ENCODE results near the gene INTS3.

Gene INTS3, protein sequence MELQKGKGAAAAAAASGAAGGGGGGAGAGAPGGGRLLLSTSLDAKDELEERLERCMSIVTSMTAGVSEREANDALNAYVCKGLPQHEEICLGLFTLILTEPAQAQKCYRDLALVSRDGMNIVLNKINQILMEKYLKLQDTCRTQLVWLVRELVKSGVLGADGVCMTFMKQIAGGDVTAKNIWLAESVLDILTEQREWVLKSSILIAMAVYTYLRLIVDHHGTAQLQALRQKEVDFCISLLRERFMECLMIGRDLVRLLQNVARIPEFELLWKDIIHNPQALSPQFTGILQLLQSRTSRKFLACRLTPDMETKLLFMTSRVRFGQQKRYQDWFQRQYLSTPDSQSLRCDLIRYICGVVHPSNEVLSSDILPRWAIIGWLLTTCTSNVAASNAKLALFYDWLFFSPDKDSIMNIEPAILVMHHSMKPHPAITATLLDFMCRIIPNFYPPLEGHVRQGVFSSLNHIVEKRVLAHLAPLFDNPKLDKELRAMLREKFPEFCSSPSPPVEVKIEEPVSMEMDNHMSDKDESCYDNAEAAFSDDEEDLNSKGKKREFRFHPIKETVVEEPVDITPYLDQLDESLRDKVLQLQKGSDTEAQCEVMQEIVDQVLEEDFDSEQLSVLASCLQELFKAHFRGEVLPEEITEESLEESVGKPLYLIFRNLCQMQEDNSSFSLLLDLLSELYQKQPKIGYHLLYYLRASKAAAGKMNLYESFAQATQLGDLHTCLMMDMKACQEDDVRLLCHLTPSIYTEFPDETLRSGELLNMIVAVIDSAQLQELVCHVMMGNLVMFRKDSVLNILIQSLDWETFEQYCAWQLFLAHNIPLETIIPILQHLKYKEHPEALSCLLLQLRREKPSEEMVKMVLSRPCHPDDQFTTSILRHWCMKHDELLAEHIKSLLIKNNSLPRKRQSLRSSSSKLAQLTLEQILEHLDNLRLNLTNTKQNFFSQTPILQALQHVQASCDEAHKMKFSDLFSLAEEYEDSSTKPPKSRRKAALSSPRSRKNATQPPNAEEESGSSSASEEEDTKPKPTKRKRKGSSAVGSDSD

DNA sequence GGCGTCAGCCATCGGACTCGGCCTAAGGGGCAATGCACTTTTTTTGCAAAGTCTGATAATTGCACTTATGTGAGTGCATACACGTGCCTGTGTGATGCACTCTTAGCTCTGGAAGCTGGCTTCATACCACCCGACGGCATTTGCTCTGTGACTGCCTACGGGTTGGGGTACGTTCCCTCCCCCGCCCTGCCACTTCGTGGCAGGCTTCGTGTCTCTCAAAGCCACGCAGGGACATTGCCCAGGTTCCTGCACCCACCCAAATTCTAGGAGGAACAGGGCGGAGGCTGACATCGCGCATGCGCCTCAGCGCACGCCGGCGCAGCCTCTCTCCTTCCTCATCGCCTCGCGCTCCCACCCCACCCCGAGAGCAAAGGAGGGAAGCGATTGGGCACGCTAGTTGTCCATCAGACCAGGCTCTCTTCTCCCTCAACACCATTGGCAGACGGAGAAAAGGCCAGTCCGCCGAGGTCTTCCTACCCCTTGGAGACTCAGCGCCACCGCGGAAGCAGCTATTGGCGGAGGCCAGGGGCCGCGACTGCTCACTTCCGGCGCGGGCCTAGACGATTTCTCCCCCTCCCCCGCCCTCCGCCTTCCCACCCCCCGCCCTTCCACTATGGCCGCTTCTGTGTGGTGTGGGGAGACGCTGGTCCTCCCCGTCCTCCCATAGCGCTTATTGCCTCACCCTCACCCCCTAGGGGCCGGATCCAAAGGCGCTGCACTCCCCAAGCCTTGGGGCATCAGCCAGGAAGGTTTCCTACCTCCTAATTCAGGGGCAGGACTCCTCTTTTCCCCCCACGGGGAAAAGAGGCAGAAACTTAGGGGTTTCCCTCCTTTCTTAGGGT is at the start of gene INTS3:
Gene INTS3 (plus strand): TSS at position 588 of the 842 bp plus-strand sequence. CDS start 585 bp downstream, outside the sequence.
- Mint-ChIP-seq H3K27ac (peak within 1 kb of the TSS; percentile 97), H3K4me3 (peak within 1 kb of the TSS; percentile 93), H3K9me3 (no peaks in the 10 kb centered on the region), H3K4me1 (ENCODE audit: low read depth) (peaks cover 37% of the 10 kb centered on the region), H3K27me3 (no peaks in the 10 kb centered on the region), H3K36me3 (ENCODE audit: low read depth) (peaks cover 35% of the 10 kb centered on the region)
- DNase-seq: peak; percentile 98

DNA sequence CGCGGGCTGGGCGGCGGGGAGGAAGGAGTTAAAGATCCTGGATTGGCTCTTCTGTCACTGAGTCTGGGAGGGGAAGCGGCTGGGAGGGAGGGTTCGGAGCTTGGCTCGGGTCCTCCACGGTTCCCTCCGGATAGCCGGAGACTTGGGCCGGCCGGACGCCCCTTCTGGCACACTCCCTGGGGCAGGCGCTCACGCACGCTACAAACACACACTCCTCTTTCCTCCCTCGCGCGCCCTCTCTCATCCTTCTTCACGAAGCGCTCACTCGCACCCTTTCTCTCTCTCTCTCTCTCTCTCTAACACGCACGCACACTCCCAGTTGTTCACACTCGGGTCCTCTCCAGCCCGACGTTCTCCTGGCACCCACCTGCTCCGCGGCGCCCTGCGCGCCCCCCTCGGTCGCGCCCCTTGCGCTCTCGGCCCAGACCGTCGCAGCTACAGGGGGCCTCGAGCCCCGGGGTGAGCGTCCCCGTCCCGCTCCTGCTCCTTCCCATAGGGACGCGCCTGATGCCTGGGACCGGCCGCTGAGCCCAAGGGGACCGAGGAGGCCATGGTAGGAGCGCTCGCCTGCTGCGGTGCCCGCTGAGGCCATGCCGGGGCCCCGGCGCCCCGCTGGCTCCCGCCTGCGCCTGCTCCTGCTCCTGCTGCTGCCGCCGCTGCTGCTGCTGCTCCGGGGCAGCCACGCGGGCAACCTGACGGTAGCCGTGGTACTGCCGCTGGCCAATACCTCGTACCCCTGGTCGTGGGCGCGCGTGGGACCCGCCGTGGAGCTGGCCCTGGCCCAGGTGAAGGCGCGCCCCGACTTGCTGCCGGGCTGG is 49.1 kb upstream of the INTS3 start, which contains the start of gene NPR1:
Gene NPR1 (plus strand): TSS at position 170 of the 818 bp plus-strand sequence. CDS start 421 bp downstream, at position 591.
- Mint-ChIP-seq H3K4me3 (peak within 1 kb of the TSS; percentile 71), H3K4me1 (ENCODE audit: low read depth) (peaks cover 22% of the 10 kb centered on the region), H3K36me3 (ENCODE audit: low read depth) (no peaks in the 10 kb centered on the region), H3K27me3 (peaks cover 53% of the 10 kb centered on the region), H3K27ac (no peak within 1 kb of the TSS), H3K9me3 (no peaks in the 10 kb centered on the region)
- DNase-seq: peak; percentile 54

DNA sequence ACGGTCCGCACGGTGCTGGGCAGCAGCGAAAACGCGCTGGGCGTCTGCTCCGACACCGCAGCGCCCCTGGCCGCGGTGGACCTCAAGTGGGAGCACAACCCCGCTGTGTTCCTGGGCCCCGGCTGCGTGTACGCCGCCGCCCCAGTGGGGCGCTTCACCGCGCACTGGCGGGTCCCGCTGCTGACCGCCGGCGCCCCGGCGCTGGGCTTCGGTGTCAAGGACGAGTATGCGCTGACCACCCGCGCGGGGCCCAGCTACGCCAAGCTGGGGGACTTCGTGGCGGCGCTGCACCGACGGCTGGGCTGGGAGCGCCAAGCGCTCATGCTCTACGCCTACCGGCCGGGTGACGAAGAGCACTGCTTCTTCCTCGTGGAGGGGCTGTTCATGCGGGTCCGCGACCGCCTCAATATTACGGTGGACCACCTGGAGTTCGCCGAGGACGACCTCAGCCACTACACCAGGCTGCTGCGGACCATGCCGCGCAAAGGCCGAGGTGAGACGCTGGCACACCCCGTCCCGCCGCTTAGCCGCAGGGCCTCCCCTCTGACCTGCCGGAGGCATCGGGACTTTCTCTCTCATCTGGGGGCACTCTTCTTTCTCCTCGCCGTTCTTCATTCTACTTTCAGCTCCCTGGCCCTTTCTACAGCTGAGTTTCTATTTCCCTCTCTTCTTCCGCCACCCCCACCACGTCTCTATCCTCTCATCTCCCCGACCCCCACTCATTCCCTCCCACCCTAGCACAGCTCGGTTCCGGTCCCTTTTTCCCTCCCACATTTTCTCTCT is 48.3 kb upstream of the INTS3 start:
- H3K36me3 Mint-ChIP-seq (ENCODE audit: low read depth): no peaks in the 10 kb centered on the region
- peak; percentile 63 for DNase-seq
- H3K4me1 Mint-ChIP-seq (ENCODE audit: low read depth): peaks cover 22% of the 10 kb centered on the region
- H3K27me3 Mint-ChIP-seq: peaks cover 53% of the 10 kb centered on the region
- H3K9me3 Mint-ChIP-seq: no peaks in the 10 kb centered on the region
- H3K27ac Mint-ChIP-seq: no peak overlapping the region
- peak overlapping the region; percentile 60 for H3K4me3 Mint-ChIP-seq

DNA sequence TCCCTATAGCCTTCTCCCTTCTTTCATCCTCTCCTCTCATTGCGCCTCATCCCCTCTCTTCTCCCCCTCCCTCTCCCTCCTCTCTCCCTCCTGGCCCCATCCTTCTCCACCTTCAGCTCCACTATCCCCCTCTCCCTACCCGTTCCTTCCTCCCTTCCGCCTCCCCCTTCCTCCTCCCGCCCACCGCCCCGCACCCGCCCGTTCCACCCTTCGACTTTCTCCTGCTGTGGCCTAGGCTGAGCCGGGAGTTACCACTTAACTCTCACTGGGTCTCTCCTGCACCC is 47.8 kb upstream of the INTS3 start:
- H3K9me3 Mint-ChIP-seq: no peaks in the 10 kb centered on the region
- no peak overlapping the region for H3K4me3 Mint-ChIP-seq
- no peak overlapping the region for H3K27ac Mint-ChIP-seq
- peaks cover 22% of the 10 kb centered on the region for H3K4me1 Mint-ChIP-seq (ENCODE audit: low read depth)
- no peaks in the 10 kb centered on the region for H3K36me3 Mint-ChIP-seq (ENCODE audit: low read depth)
- no peak for DNase-seq
- peaks cover 53% of the 10 kb centered on the region for H3K27me3 Mint-ChIP-seq

DNA sequence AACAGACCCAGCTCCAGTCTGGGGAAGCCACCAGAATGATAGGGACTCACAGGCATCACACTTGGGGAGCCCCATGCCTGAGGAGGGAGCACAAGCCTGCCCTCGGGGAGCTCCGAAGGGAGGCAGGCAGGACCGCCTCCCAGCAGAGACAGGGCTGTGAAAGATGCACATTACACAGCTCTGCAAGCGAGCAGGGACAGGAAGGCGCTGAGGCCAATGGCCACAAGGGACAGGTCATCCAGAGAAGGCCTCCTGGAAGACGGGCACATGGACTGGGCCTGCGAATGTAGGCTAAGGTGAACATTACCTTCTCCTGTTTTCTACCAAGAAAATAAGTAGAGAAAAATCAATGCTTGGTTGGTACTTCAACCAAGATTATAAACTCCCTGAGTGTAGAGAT is 45.1 kb upstream of the INTS3 start:
- no peak overlapping the region for H3K27ac Mint-ChIP-seq
- no peak for DNase-seq
- no peak overlapping the region for H3K4me3 Mint-ChIP-seq
- H3K4me1 Mint-ChIP-seq (ENCODE audit: low read depth): peaks cover 17% of the 10 kb centered on the region
- no peaks in the 10 kb centered on the region for H3K9me3 Mint-ChIP-seq
- peaks cover 43% of the 10 kb centered on the region for H3K27me3 Mint-ChIP-seq
- no peaks in the 10 kb centered on the region for H3K36me3 Mint-ChIP-seq (ENCODE audit: low read depth)

DNA sequence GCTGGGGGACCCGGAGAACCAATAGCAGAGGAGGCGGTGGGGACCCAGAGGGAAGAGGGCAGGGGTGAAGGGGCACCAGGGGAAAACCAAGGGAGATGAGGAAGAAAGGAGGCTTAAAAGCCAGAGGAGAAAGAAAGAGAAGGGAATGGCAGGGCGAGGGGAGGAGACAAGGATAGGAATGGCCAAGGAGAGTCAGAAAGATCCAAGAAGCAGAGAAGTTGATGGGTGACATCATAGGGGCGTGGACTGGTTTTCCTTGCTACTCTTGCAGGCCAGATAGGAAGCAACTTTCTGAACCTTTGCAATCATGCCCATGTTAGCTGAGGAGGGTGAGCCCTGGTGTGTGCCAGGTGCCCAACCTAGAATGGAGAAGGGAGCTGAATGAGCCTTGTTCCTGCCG is 44.0 kb upstream of the INTS3 start:
- no peak overlapping the region for H3K27ac Mint-ChIP-seq
- H3K4me1 Mint-ChIP-seq (ENCODE audit: low read depth): peaks cover 6% of the 10 kb centered on the region
- DNase-seq: no peak
- no peak overlapping the region for H3K4me3 Mint-ChIP-seq
- H3K9me3 Mint-ChIP-seq: no peaks in the 10 kb centered on the region
- H3K27me3 Mint-ChIP-seq: peaks cover 32% of the 10 kb centered on the region
- H3K36me3 Mint-ChIP-seq (ENCODE audit: low read depth): no peaks in the 10 kb centered on the region

DNA sequence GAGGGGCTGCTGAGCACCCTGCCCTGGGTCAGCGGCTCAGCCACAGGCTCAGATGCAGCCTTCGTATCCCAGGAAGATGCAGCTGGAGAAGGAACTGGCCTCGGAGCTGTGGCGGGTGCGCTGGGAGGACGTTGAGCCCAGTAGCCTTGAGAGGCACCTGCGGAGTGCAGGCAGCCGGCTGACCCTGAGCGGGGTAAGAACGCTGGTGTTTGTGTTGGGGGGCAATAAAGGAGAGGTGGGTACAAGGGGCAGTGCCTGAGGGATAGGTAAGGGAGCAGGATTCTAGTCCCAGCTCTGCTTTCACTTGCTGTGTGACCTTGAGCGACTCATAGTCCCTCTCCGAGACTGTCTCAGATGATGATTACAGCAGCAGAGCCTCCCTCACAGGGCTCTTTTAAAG is 43.0 kb upstream of the INTS3 start:
- Mint-ChIP-seq H3K27me3 (peaks cover 26% of the 10 kb centered on the region), H3K4me3 (no peak overlapping the region), H3K27ac (no peak overlapping the region), H3K9me3 (no peaks in the 10 kb centered on the region), H3K4me1 (ENCODE audit: low read depth) (peaks cover 2% of the 10 kb centered on the region), H3K36me3 (ENCODE audit: low read depth) (no peaks in the 10 kb centered on the region)
- no peak for DNase-seq

DNA sequence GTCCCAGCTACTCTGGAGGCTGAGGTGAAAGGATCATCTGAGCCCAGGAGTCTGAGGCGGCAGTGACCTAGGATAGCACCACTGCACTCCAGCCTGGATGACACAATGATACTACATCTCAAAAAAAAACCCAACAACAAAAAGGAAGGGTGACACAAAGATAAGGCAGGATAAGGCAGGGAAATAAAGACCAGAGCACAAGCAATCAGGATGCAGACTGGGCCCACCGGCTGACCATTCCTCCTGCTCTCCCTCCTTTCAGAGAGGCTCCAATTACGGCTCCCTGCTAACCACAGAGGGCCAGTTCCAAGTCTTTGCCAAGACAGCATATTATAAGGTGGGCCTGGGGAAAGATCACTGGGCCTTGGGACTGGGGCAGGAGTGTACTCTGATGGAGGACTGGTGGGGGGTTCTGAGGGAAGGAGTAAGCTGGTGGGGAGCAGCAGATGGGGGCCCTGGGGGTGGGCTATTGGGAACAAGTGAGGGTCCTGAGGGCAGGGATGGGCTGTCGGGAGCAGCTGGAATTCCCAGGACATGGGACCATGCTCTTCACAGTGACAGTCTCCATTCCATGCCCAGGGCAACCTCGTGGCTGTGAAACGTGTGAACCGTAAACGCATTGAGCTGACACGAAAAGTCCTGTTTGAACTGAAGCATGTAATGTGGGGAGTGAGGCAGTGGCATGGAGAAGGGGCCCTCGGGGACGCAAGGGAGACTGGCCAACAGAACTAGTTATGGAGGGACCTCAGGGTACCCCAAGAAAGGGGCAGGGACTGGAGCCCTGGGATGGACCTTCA is 42.1 kb upstream of the INTS3 start:
- no peak overlapping the region for H3K4me3 Mint-ChIP-seq
- no peak for DNase-seq
- H3K36me3 Mint-ChIP-seq (ENCODE audit: low read depth): no peaks in the 10 kb centered on the region
- H3K27me3 Mint-ChIP-seq: peaks cover 18% of the 10 kb centered on the region
- H3K4me1 Mint-ChIP-seq (ENCODE audit: low read depth): peaks cover 4% of the 10 kb centered on the region
- no peaks in the 10 kb centered on the region for H3K9me3 Mint-ChIP-seq
- no peak overlapping the region for H3K27ac Mint-ChIP-seq

DNA sequence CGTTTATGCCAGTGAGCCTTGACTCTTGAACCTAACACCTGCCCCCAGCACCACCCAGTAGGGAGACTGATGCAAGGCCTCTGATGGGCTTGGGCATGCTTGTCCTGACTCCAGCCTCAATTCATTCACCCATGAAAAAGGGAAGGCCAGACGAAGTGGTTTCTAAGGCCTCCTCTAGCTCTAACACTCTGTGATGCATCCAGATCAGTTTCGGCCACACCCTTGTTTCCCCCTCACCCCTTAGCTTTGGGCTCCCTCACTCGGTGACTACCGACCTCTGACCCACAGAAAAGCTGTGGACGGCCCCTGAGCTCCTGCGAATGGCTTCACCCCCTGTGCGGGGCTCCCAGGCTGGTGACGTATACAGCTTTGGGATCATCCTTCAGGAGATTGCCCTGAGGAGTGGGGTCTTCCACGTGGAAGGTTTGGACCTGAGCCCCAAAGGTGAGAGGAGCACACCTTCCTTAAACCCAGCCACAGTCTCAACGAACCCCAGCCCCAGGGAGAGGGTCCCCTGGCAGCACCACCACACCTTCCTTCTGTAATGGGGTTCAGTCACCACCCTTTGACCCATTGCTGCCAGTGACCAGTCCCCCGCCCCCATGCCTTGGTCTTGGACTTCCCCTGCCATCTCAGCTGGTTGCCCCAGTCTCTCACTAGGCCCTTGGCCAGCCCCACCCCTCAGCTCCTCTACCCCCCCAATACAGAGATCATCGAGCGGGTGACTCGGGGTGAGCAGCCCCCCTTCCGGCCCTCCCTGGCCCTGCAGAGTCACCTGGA is 40.3 kb upstream of the INTS3 start:
- H3K27ac Mint-ChIP-seq: no peak overlapping the region
- no peak for DNase-seq
- no peaks in the 10 kb centered on the region for H3K9me3 Mint-ChIP-seq
- H3K4me1 Mint-ChIP-seq (ENCODE audit: low read depth): peaks cover 8% of the 10 kb centered on the region
- H3K27me3 Mint-ChIP-seq: peaks cover 7% of the 10 kb centered on the region
- H3K36me3 Mint-ChIP-seq (ENCODE audit: low read depth): no peaks in the 10 kb centered on the region
- H3K4me3 Mint-ChIP-seq: no peak overlapping the region

DNA sequence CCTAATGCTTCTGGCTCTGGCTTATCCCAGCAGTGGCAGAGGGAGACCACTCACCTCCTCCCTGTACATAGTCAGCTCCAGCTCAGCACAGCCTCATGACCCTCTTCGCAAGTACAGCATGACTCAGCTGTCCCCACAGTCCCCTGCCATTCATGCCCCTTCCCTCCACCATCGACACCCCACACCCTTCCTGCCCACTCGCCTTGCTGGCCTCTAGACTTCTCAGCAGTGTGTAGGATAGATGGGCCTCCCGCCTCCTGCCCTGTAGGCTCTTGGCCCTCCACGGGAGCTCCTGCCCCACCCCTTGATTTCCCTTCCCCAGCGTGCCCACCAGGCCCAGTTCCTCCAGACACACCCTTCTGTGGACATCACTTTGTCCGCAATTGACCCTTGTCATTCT is 39.6 kb upstream of the INTS3 start:
- no peaks in the 10 kb centered on the region for H3K36me3 Mint-ChIP-seq (ENCODE audit: low read depth)
- no peaks in the 10 kb centered on the region for H3K9me3 Mint-ChIP-seq
- peaks cover 6% of the 10 kb centered on the region for H3K27me3 Mint-ChIP-seq
- H3K27ac Mint-ChIP-seq: no peak overlapping the region
- no peak for DNase-seq
- no peak overlapping the region for H3K4me3 Mint-ChIP-seq
- H3K4me1 Mint-ChIP-seq (ENCODE audit: low read depth): peaks cover 8% of the 10 kb centered on the region

DNA sequence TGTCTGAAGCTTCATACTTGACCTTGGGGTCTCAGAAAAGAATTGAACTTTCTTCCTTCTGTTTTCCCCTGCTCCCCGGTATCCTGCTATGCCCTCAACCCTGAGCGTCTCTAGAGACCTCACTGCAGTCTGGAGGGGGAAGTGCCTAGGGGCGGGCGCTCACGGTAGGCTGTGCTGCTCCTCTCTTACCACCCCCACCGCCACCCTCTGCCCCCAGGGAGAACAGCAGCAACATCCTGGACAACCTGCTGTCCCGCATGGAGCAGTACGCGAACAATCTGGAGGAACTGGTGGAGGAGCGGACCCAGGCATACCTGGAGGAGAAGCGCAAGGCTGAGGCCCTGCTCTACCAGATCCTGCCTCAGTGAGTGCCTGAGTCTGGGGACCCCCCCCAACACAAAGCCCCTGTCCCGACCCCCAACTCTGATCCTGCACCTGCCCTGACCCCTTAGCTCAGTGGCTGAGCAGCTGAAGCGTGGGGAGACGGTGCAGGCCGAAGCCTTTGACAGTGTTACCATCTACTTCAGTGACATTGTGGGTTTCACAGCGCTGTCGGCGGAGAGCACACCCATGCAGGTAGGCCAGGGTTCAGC is 39.0 kb upstream of the INTS3 start:
- DNase-seq: no peak
- Mint-ChIP-seq H3K27ac (no peak overlapping the region), H3K27me3 (peaks cover 2% of the 10 kb centered on the region), H3K4me3 (no peak overlapping the region), H3K9me3 (no peaks in the 10 kb centered on the region), H3K4me1 (ENCODE audit: low read depth) (peaks cover 8% of the 10 kb centered on the region), H3K36me3 (ENCODE audit: low read depth) (no peaks in the 10 kb centered on the region)
